NCI-H146 treated with DMSO at 0.1 percent for 48 hours (cell line): ENCODE measurements around the gene FAM98A.

ENCODE experiments used
- DNase-seq: peaks from one replicate; lab custom pipeline; 2025; ENCODE audit not compliant: unreplicated experiment; lab: John Stamatoyannopoulos, UW

Gene FAM98A

GRCh38 chr2:33598561-33599174 lies 431 bp downstream of the FAM98A start:
- peak; percentile 43 for DNase-seq

- no peak for DNase-seq
Measured at GRCh38 chr2:33597026-33597425, 2.1 kb downstream of the FAM98A start.

GRCh38 chr2:33595385-33595784 lies 3.7 kb downstream of the FAM98A start:
- DNase-seq, result no peak

- no peak for DNase-seq
Measured at GRCh38 chr2:33589444-33589843, 9.7 kb downstream of the FAM98A start.

- DNase-seq, result no peak
Measured at GRCh38 chr2:33588232-33588631, 10.9 kb downstream of the FAM98A start.

- DNase-seq, result no peak
Measured at GRCh38 chr2:33586766-33587165, 12.3 kb downstream of the FAM98A start.

- no peak for DNase-seq
Measured at GRCh38 chr2:33583194-33583938, 15.7 kb downstream of the FAM98A start.

GRCh38 chr2:33581872-33582271 lies 17.2 kb downstream of the FAM98A start:
- DNase-seq, result no peak

- no peak for DNase-seq
Measured at GRCh38 chr2:33579227-33579626, 19.9 kb downstream of the FAM98A start.

GRCh38 chr2:33577668-33578067 lies 21.4 kb downstream of the FAM98A start:
- no peak for DNase-seq

- DNase-seq, result no peak
Measured at GRCh38 chr2:33577084-33577483, 22.0 kb downstream of the FAM98A start.

GRCh38 chr2:33573657-33574056 lies 25.4 kb downstream of the FAM98A start:
- DNase-seq, result no peak

GRCh38 chr2:33570681-33571080 lies 28.4 kb downstream of the FAM98A start:
- DNase-seq, result no peak

- DNase-seq, result no peak
Measured at GRCh38 chr2:33561872-33562271, 37.2 kb downstream of the FAM98A start.

GRCh38 chr2:33560017-33560416 lies 39.1 kb downstream of the FAM98A start:
- no peak for DNase-seq

GRCh38 chr2:33559328-33559727 lies 39.8 kb downstream of the FAM98A start:
- no peak for DNase-seq

GRCh38 chr2:33555681-33556080 lies 43.4 kb downstream of the FAM98A start:
- DNase-seq, result no peak

GRCh38 chr2:33552758-33553461 lies 46.2 kb downstream of the FAM98A start:
- DNase-seq, result no peak

GRCh38 chr2:33550206-33550605 lies 48.9 kb downstream of the FAM98A start:
- DNase-seq, result no peak

- DNase-seq, result no peak
Measured at GRCh38 chr2:33541243-33541642, 57.9 kb downstream of the FAM98A start.

- DNase-seq, result no peak
Measured at GRCh38 chr2:33535421-33535820, 63.7 kb downstream of the FAM98A start.
